Endothelial cell of umbilical vein (primary cell): ENCODE results near the gene RND1. TPM values are rescaled to one million over a fixed set of nuclear protein-coding genes. Genes with fewer than 3 reads are reported as not detected.

Experiments
- BruUV-seq: library from RNA; stranded (reverse); fragments of 400-500 nt; replicated peaks from 2 replicates; lab custom pipeline; 2021; lab: Mats Ljungman, UMichigan
- CTCF ChIA-PET: fragments of 300-600, 350-600 bp; sonication (Branson Sonifier 250); formaldehyde crosslinking; loops from one replicate; lab custom pipeline; 2021; ENCODE audit warnings: antibody characterized with exemption, inconsistent platforms; lab: Charles Lee
- POLR2A ChIA-PET: fragments of 300-600, 350-600 bp; sonication (Branson Sonifier 250); formaldehyde crosslinking; loops from one replicate; lab custom pipeline; 2021; ENCODE audit warnings: antibody characterized with exemption, inconsistent platforms; lab: Charles Lee
- DNase-seq: peaks from one replicate; pipeline ENCODE4 v3.0.0-alpha.2; 2011; ENCODE audit warnings: low read depth, low spot score
- FAIRE-seq: peaks from 2 replicates; lab custom pipeline; 2011; peaks lifted over from hg19 to GRCh38; lab: Jason Lieb, UNC
- H2AFZ ChIP-seq: 2 replicates; pipeline ENCODE4 v1.6.0; 2012; ENCODE audit warnings: low read depth, low read length, control low read depth, inconsistent platforms
- H3K27ac ChIP-seq: 2 replicates; pipeline ENCODE4 v1.5.1; 2011; ENCODE audit warnings: low read depth, mild to moderate bottlenecking, control low read depth, low read length, moderate library complexity; ENCODE audit not compliant: insufficient read depth
- H3K27me3 ChIP-seq, 2 experiments: 2 replicates each; pipeline versions ENCODE4 v1.6.0 to v1.6.1; 2011; ENCODE audit warnings: low read length in 2 of 2, mixed read lengths in 1 of 2; ENCODE audit not compliant: control insufficient read depth in 2 of 2, insufficient read depth in 2 of 2
- H3K36me3 ChIP-seq, 2 experiments: 2 replicates in 1 of 2; 3 replicates in 1 of 2; pipeline ENCODE4 v1.5.1; 2011; ENCODE audit warnings: low read length in 2 of 2, mild to moderate bottlenecking in 1 of 2, moderate library complexity in 1 of 2; ENCODE audit not compliant: control insufficient read depth in 2 of 2, insufficient read depth in 2 of 2; ENCODE audit errors: extremely low read depth in 1 of 2
- H3K4me1 ChIP-seq: 3 replicates; pipeline ENCODE4 v1.5.1; 2011; ENCODE audit warnings: mild to moderate bottlenecking, low read length; ENCODE audit not compliant: control insufficient read depth, insufficient read depth; ENCODE audit errors: extremely low read depth
- H3K4me2 ChIP-seq: 2 replicates; pipeline ENCODE4 v1.6.1; 2011; ENCODE audit warnings: low read length, control low read depth, mixed read lengths; ENCODE audit not compliant: insufficient read depth
- H3K4me3 ChIP-seq, 3 experiments: fragments of 200-600 bp in 1 of 3; sonication (generic), shearing (Covaris generic) in 1 of 3; replicated peaks in 1 of 3; 2 replicates each; pipeline ENCODE4 v1.5.1; 2011 to 2016; ENCODE audit warnings: control low read depth in 3 of 3, low read length in 3 of 3, mild to moderate bottlenecking in 2 of 3, inconsistent platforms in 1 of 3, low read depth in 1 of 3, moderate library complexity in 1 of 3; ENCODE audit not compliant: insufficient read depth in 1 of 3
- H3K79me2 ChIP-seq: 2 replicates; pipeline ENCODE4 v1.6.0; 2012; ENCODE audit warnings: low read length, inconsistent platforms; ENCODE audit not compliant: control insufficient read depth, insufficient read depth
- H3K9ac ChIP-seq: replicated peaks from 2 replicates; pipeline ENCODE3; 2011; ENCODE audit warnings: low read length, control low read depth; ENCODE audit not compliant: insufficient read depth; ENCODE audit errors: extremely low read depth
- H3K9me1 ChIP-seq: replicated peaks from 3 replicates; pipeline ENCODE4 v1.6.0; 2011; ENCODE audit warnings: mild to moderate bottlenecking, low read length; ENCODE audit not compliant: control insufficient read depth, insufficient read depth; ENCODE audit errors: extremely low read depth
- H3K9me3 ChIP-seq: replicated peaks from 2 replicates; pipeline ENCODE4 v1.5.1; 2012; ENCODE audit warnings: low read length, inconsistent platforms; ENCODE audit not compliant: control insufficient read depth, insufficient read depth
- H4K20me1 ChIP-seq: replicated peaks from 2 replicates; pipeline ENCODE3; 2011; ENCODE audit warnings: mild to moderate bottlenecking, low read length; ENCODE audit not compliant: control insufficient read depth, insufficient read depth; ENCODE audit errors: extremely low read depth
- CTCF ChIP-seq, 2 donors: IDR thresholded peaks; 1 replicate in 1 of 2; 2 replicates in 1 of 2; pipeline ENCODE4 v1.5.1; 2011; ENCODE audit warnings: low read length in 2 of 2, mild to moderate bottlenecking in 2 of 2, moderate library complexity in 2 of 2, control low read depth in 1 of 2, inconsistent platforms in 1 of 2, low read depth in 1 of 2; ENCODE audit not compliant: insufficient read depth in 1 of 2; ENCODE audit errors: extremely low read depth in 1 of 2
- EZH2 ChIP-seq: IDR thresholded peaks from 2 replicates; pipeline ENCODE4 v1.6.1; 2012; ENCODE audit warnings: borderline replicate concordance, low read depth, mild to moderate bottlenecking, moderate library complexity, low read length, inconsistent platforms; ENCODE audit not compliant: severe bottlenecking
- FOS ChIP-seq: IDR thresholded peaks from 2 replicates; pipeline ENCODE4 v1.6.1; 2011; ENCODE audit warnings: mild to moderate bottlenecking, low read length, moderate library complexity, borderline replicate concordance; ENCODE audit not compliant: insufficient read depth
- GATA2 ChIP-seq: IDR thresholded peaks from 2 replicates; pipeline ENCODE4 v1.7.0; 2011; ENCODE audit warnings: low read depth, mild to moderate bottlenecking, moderate library complexity, mixed read lengths, low read length; ENCODE audit not compliant: insufficient read length, insufficient read depth
- JUN ChIP-seq: IDR thresholded peaks from 2 replicates; pipeline ENCODE4 v1.6.1; 2011; ENCODE audit warnings: borderline replicate concordance, low read depth; ENCODE audit not compliant: insufficient read length, insufficient read depth
- MAX ChIP-seq: IDR thresholded peaks from 2 replicates; pipeline ENCODE4 v1.6.1; 2011; ENCODE audit not compliant: insufficient read depth, insufficient read length
- MYC ChIP-seq: IDR thresholded peaks from one replicate; pipeline ENCODE4 v1.6.1; 2011; ENCODE audit warnings: mild to moderate bottlenecking, low read depth, low read length
- POLR2A ChIP-seq: IDR thresholded peaks from 2 replicates; pipeline ENCODE4 v1.6.1; 2012; ENCODE audit warnings: low read depth, mild to moderate bottlenecking, control low read depth, low read length
- POLR2AphosphoS5 ChIP-seq: IDR thresholded peaks from 2 replicates; pipeline ENCODE4 v1.6.1; 2012; ENCODE audit warnings: low read depth, mild to moderate bottlenecking, control low read depth, low read length, moderate library complexity; ENCODE audit not compliant: insufficient read depth
- dilution Hi-C: fragments of 300-500 bp; cut with MboI; formaldehyde crosslinking; loops from one replicate; pipeline ENCODE4 v1.15.0; 2019; ENCODE audit warnings: low sequenced_read_pairs; ENCODE audit not compliant: extremely low pct_ligation_motif_present
- intact Hi-C: fragments of 100-400 bp; cut with micrococcal nuclease; formaldehyde crosslinking; loops from one replicate; pipeline ENCODE4 v1.10.0; 2022
- polyA plus RNA-seq, 4 experiments: library from polyadenylated mRNA; depleted of rRNA in 3 of 4; stranded (reverse) in 3 of 4; unstranded in 1 of 4; fragments of >200 nt; gene quantifications; 2 replicates each; pipeline versions ENCODE4 v1.2.1 to v1.2.3, GENCODE V29; 2011 to 2012; ENCODE audit warnings: missing spikeins in 1 of 4
- total RNA-seq: library from RNA; stranded (reverse); gene quantifications from 2 replicates; pipeline ENCODE4 v1.2.3, GENCODE V29; 2021

RND1 gene
- total and polyA plus RNA-seq, 2 donors (not counting 3 experiments of a cell fraction or from before 2014, with no cell fraction given) = 4.0 to 9.9 TPM

- no peaks in the 10 kb centered on the region for H3K9me1 ChIP-seq
- H3K9me3 ChIP-seq = no peaks in the 10 kb centered on the region
- POLR2A ChIA-PET = no interaction called here
- H2AFZ ChIP-seq = no peak overlapping the region
- no peaks in the 10 kb centered on the region for H3K27me3 ChIP-seq
- no peaks in the 10 kb centered on the region for H3K79me2 ChIP-seq
- H3K9ac ChIP-seq = no peak overlapping the region
- no peak overlapping the region for H3K4me2 ChIP-seq
- intact Hi-C loops = no loop called here
- dilution Hi-C loops = no loop called here
- FAIRE-seq = no peak
- no peaks in the 10 kb centered on the region for H3K4me1 ChIP-seq
- TF ChIP-seq MYC = no peak
- no peak for TF ChIP-seq FOS
- no peak for TF ChIP-seq JUN
- TF ChIP-seq POLR2A = no peak
- no peak for TF ChIP-seq MAX
- TF ChIP-seq EZH2 = no peak
- TF ChIP-seq CTCF (IDR thresholded peaks at IDR 0.05; ENCODE audit: extremely low read depth in 1 of 2, insufficient read depth in 1 of 2, low read depth in 1 of 2, low read length in 2 of 2) = no peak
- no peak for TF ChIP-seq POLR2AphosphoS5
- TF ChIP-seq GATA2 = no peak
- no peak for DNase-seq
- H3K27ac ChIP-seq = no peak overlapping the region
- CTCF ChIA-PET = interaction anchor here (1.2 kb wide), 1 partner anchor 22 kb away, joined by 3 read pairs; no protein-coding TSS in a partner anchor
- H3K4me3 ChIP-seq = no peak overlapping the region
- no TSS peak for BruUV-seq
- no peaks in the 10 kb centered on the region for H4K20me1 ChIP-seq
- peaks cover 25 to 76% of the 10 kb centered on the region in 2 experiments for H3K36me3 ChIP-seq
These were observed 34.4 kb downstream of the RND1 start for GRCh38 chr12:48831257-48831656.
